HCT116 (cell line): Measurements from ENCODE around the gene PRR3. TPM values are rescaled to one million over a fixed set of nuclear protein-coding genes. Genes with fewer than 3 reads are reported as not detected.

Source experiments
- ATAC-seq: fragments of 200-7000 bp; cut with Tn5 transposase; 2 replicates; pipeline ENCODE4 v1.9.1; 2020; ENCODE audit warnings: mild to moderate bottlenecking, moderate library complexity
- BruUV-seq: library from RNA; stranded (reverse); fragments of 400-500 nt; replicated peaks from 2 replicates; lab custom pipeline; 2021; lab: Mats Ljungman, UMichigan
- CTCF ChIA-PET: fragments of 300-600 bp; sonication (Branson Sonifier 250); formaldehyde crosslinking; loops from one replicate; lab custom pipeline; 2021; ENCODE audit warnings: antibody characterized with exemption; lab: Charles Lee
- POLR2A ChIA-PET: fragments of 300-600, 350-600 bp; sonication (Branson Sonifier 250); formaldehyde crosslinking; loops from one replicate; lab custom pipeline; 2021; ENCODE audit warnings: antibody characterized with exemption; lab: Charles Lee
- RAD21 ChIA-PET, 2 experiments: fragments of 300-600 bp; sonication (Branson Sonifier 250); formaldehyde crosslinking; loops; one replicate each; lab custom pipeline; 2023; ENCODE audit warnings: low total read pairs in 2 of 2; ENCODE audit not compliant: uncharacterized antibody in 2 of 2, unreplicated experiment in 2 of 2, low non-redundant PET in 1 of 2; lab: Charles Lee
- DNase-seq: peaks from one replicate; pipeline ENCODE4 v3.0.0-alpha.2; 2010; ENCODE audit warnings: low read depth, low spot score
- H2AFZ ChIP-seq: fragments of 200-600 bp; shearing (Covaris generic), sonication (generic); 2 replicates; pipeline ENCODE4 v1.6.1; 2017; ENCODE audit warnings: low read depth, mixed run types, mixed read lengths, antibody characterized with exemption, low read length; ENCODE audit not compliant: poor library complexity, severe bottlenecking
- H3K27ac ChIP-seq: 2 replicates; pipeline ENCODE4 v1.5.1; 2012; ENCODE audit warnings: low read depth, low read length
- H3K27me3 ChIP-seq: fragments of 200-600 bp; sonication (generic); 2 replicates; pipeline ENCODE4 v1.6.1; 2016; ENCODE audit warnings: mixed run types, low read length, mixed read lengths; ENCODE audit not compliant: insufficient read depth
- H3K36me3 ChIP-seq, 2 experiments: fragments of 200-500 bp in 1 of 2; fragments of 200-600 bp in 1 of 2; sonication (Bioruptor generic) in 1 of 2; sonication (generic) in 1 of 2; 2 replicates each; pipeline versions ENCODE4 v1.5.1 to v1.6.1; 2014 to 2016; ENCODE audit warnings: low read length in 2 of 2, inconsistent platforms in 1 of 2, mixed read lengths in 1 of 2, mixed run types in 1 of 2; ENCODE audit not compliant: insufficient read depth in 2 of 2, control insufficient read depth in 1 of 2
- H3K4me1 ChIP-seq, 2 experiments: fragments of 200-600 bp in 1 of 2; sonication (generic) in 1 of 2; 2 replicates each; pipeline versions ENCODE4 v1.5.1 to v1.6.1; 2012 to 2017; ENCODE audit warnings: low read length in 2 of 2, inconsistent platforms in 1 of 2, mild to moderate bottlenecking in 1 of 2, mixed read lengths in 1 of 2, mixed run types in 1 of 2, moderate library complexity in 1 of 2; ENCODE audit not compliant: insufficient read depth in 2 of 2, control insufficient read depth in 1 of 2
- H3K4me2 ChIP-seq: fragments of 200-600 bp; sonication (generic); 2 replicates; pipeline ENCODE4 v1.6.1; 2017; ENCODE audit warnings: mixed run types, low read length, mixed read lengths
- H3K4me3 ChIP-seq, 2 experiments: fragments of 200-600 bp in 1 of 2; sonication (generic) in 1 of 2; replicated peaks in 1 of 2; 2 replicates each; pipeline ENCODE4 v1.5.1; 2011 to 2016; ENCODE audit warnings: low read length in 2 of 2, control low read depth in 1 of 2, low read depth in 1 of 2, mild to moderate bottlenecking in 1 of 2, mixed read lengths in 1 of 2, mixed run types in 1 of 2
- H3K79me2 ChIP-seq: fragments of 200-600 bp; sonication (generic); 2 replicates; pipeline ENCODE4 v1.6.1; 2017; ENCODE audit warnings: mild to moderate bottlenecking, mixed run types, low read length, moderate library complexity, mixed read lengths; ENCODE audit not compliant: insufficient read depth
- H3K9ac ChIP-seq: fragments of 200-600 bp; sonication (generic); 2 replicates; pipeline ENCODE4 v1.6.1; 2016; ENCODE audit warnings: low read length, mixed read lengths
- H3K9me2 ChIP-seq: fragments of 200-600 bp; sonication (generic), shearing (Covaris generic); 2 replicates; pipeline ENCODE4 v1.6.1; 2017; ENCODE audit warnings: mixed run types, mild to moderate bottlenecking, moderate library complexity; ENCODE audit not compliant: insufficient read depth
- H3K9me3 ChIP-seq, 2 experiments: fragments of 200-500 bp in 1 of 2; fragments of 200-600 bp in 1 of 2; sonication (Bioruptor generic) in 1 of 2; sonication (generic) in 1 of 2; 2 replicates each; pipeline ENCODE4 v1.6.1; 2014 to 2017; ENCODE audit warnings: low read length in 2 of 2, mixed read lengths in 2 of 2, inconsistent platforms in 1 of 2, low read depth in 1 of 2, mild to moderate bottlenecking in 1 of 2, mixed run types in 1 of 2, moderate library complexity in 1 of 2; ENCODE audit not compliant: control insufficient read depth in 1 of 2, insufficient read depth in 1 of 2
- H4K20me1 ChIP-seq: fragments of 200-600 bp; sonication (generic), shearing (Covaris generic); 2 replicates; pipeline ENCODE4 v1.6.1; 2017; ENCODE audit warnings: mixed run types, mild to moderate bottlenecking, moderate library complexity; ENCODE audit not compliant: insufficient read depth
- ATF3 ChIP-seq: IDR thresholded peaks from 2 replicates; pipeline ENCODE4 v1.6.1; 2012
- CBX3 ChIP-seq: IDR thresholded peaks from 2 replicates; pipeline ENCODE4 v1.6.1; 2012; ENCODE audit warnings: low read depth
- CEBPB ChIP-seq: IDR thresholded peaks from 2 replicates; pipeline ENCODE4 v1.6.1; 2012; ENCODE audit warnings: low read depth
- CTCF ChIP-seq, 3 experiments: fragments of 200-600 bp in 1 of 3; sonication (generic) in 1 of 3; IDR thresholded peaks in 2 of 3; conservative IDR thresholded peaks in 1 of 3; 2 replicates each; pipeline ENCODE4 v1.5.1; 2012 to 2017; ENCODE audit warnings: low read depth in 2 of 3, low read length in 2 of 3, antibody characterized with exemption in 1 of 3, borderline replicate concordance in 1 of 3, control low read depth in 1 of 3, mild to moderate bottlenecking in 1 of 3, mixed read lengths in 1 of 3, mixed run types in 1 of 3, moderate library complexity in 1 of 3; ENCODE audit not compliant: insufficient read depth in 1 of 3
- EGR1 ChIP-seq: IDR thresholded peaks from 2 replicates; pipeline ENCODE4 v1.6.1; 2012; ENCODE audit warnings: low read depth
- ELF1 ChIP-seq: IDR thresholded peaks from 2 replicates; pipeline ENCODE4 v1.6.1; 2012; ENCODE audit warnings: low read depth, borderline replicate concordance
- EZH2 ChIP-seq: fragments of 200-600 bp; sonication (generic); IDR thresholded peaks from 2 replicates; pipeline ENCODE4 v1.6.1; 2017; ENCODE audit warnings: antibody characterized with exemption, mixed run types
- EZH2phosphoT487 ChIP-seq: fragments of 200-600 bp; IDR thresholded peaks from 2 replicates; pipeline ENCODE4 v1.6.1; 2018; ENCODE audit warnings: antibody characterized with exemption, borderline replicate concordance
- FOSL1 ChIP-seq: IDR thresholded peaks from 2 replicates; pipeline ENCODE4 v1.6.1; 2012; ENCODE audit warnings: low read depth
- JUND ChIP-seq: IDR thresholded peaks from 2 replicates; pipeline ENCODE4 v1.6.1; 2012
- MAX ChIP-seq: IDR thresholded peaks from 2 replicates; pipeline ENCODE4 v1.6.1; 2012
- POLR2A ChIP-seq: IDR thresholded peaks from 2 replicates; pipeline ENCODE4 v1.7.0; 2011; ENCODE audit warnings: borderline replicate concordance; ENCODE audit not compliant: insufficient read depth, insufficient read length; ENCODE audit errors: extremely low read depth
- POLR2AphosphoS5 ChIP-seq: IDR thresholded peaks from 2 replicates; pipeline ENCODE4 v1.6.1; 2011; ENCODE audit warnings: mild to moderate bottlenecking, low read depth, low read length, moderate library complexity
- RAD21 ChIP-seq: IDR thresholded peaks from 2 replicates; pipeline ENCODE4 v1.6.1; 2012; ENCODE audit warnings: low read depth, mild to moderate bottlenecking
- REST ChIP-seq: IDR thresholded peaks from 2 replicates; pipeline ENCODE4 v1.6.1; 2012; ENCODE audit warnings: low read depth
- SIN3A ChIP-seq: IDR thresholded peaks from 2 replicates; pipeline ENCODE4 v1.6.1; 2012; ENCODE audit warnings: low read depth
- TCF7L2 ChIP-seq: IDR thresholded peaks from 2 replicates; pipeline ENCODE4 v1.7.0; 2011; ENCODE audit warnings: borderline replicate concordance, inconsistent platforms; ENCODE audit not compliant: insufficient read depth, insufficient read length; ENCODE audit errors: extremely low read depth
- YY1 ChIP-seq: IDR thresholded peaks from 2 replicates; pipeline ENCODE4 v1.6.1; 2011; ENCODE audit warnings: low read length, low read depth, moderate library complexity, mild to moderate bottlenecking; ENCODE audit not compliant: insufficient replicate concordance; ENCODE audit errors: extremely low read depth
- ZBTB33 ChIP-seq: IDR thresholded peaks from 2 replicates; pipeline ENCODE4 v1.6.1; 2011; ENCODE audit warnings: mild to moderate bottlenecking, low read length, moderate library complexity; ENCODE audit not compliant: insufficient replicate concordance; ENCODE audit errors: extremely low read depth
- ZFX ChIP-seq: fragments of 450-650 bp; IDR thresholded peaks from 2 replicates; pipeline ENCODE4 v1.6.1; 2017
- intact Hi-C: fragments of 100-400 bp; cut with micrococcal nuclease; formaldehyde crosslinking; loops from 2 replicates; pipeline ENCODE4 v1.10.0; 2022
- total RNA-seq: library from RNA; stranded (reverse); gene quantifications from one replicate; pipeline ENCODE4 v1.2.1, GENCODE V29; 2021; ENCODE audit not compliant: unreplicated experiment

PRR3 gene
- total RNA-seq, 1 experiment from 2014 or later, result 16.7 TPM

- Histone ChIP-seq H3K4me1 (peaks cover 9 to 29% of the 10 kb centered on the region in 2 experiments), H3K4me3 (peak overlapping the region; percentile 66 to 97), H3K9me2 (no peaks in the 10 kb centered on the region), H3K9me3 (no peaks in the 10 kb centered on the region), H4K20me1 (peaks cover 12% of the 10 kb centered on the region; the same call in 1 of the 2 replicates), H3K79me2 (peaks cover 44% of the 10 kb centered on the region), H2AFZ (peak overlapping the region; percentile 24), H3K9ac (peak overlapping the region; percentile 85), H3K36me3 (peaks cover 2 to 12% of the 10 kb centered on the region in 2 experiments; a peak in 3 of 4 replicates), H3K27ac (no peak overlapping the region), H3K4me2 (peak overlapping the region; percentile 88), H3K27me3 (no peaks in the 10 kb centered on the region)
- intact Hi-C loops, result loop anchor here (1.0 kb wide), 1 partner anchor 14 kb away; the partner anchor contains the start of gene GNL1
- RAD21 ChIA-PET, result no interaction called here
- TF ChIP-seq EZH2phosphoT487 (no peak), FOSL1 (no peak), RAD21 (no peak), POLR2A (no peak), YY1 (no peak), ELF1 (no peak), TCF7L2 (no peak), EGR1 (no peak), CEBPB (no peak), CTCF (IDR thresholded peaks at IDR 0.05 in 2 of 3, conservative IDR thresholded peaks at IDR 0.05 in 1 of 3; ENCODE audit: borderline replicate concordance in 1 of 3, insufficient read depth in 1 of 3, low read depth in 2 of 3, low read length in 2 of 3) (no peak), POLR2AphosphoS5 (no peak), ZBTB33 (no peak), REST (no peak), CBX3 (no peak), JUND (no peak), SIN3A (no peak), EZH2 (no peak), ATF3 (no peak), ZFX (no peak), MAX (no peak)
- POLR2A ChIA-PET, result interaction anchor here (0.5 to 1.1 kb wide), 6 partner anchors 9 to 45 kb away, joined by 3 to 12 read pairs (median 5); partner anchors contain the start of genes GNL1 and PRR3
- ATAC-seq (peak; percentile 10), DNase-seq (no peak)
- CTCF ChIA-PET, result interaction anchor here (0.7 to 1.3 kb wide), 2 partner anchors 26 to 29 kb away, joined by 3 to 6 read pairs; no protein-coding TSS in a partner anchor
- BruUV-seq, result TSS peak; percentile 84
These were observed 13.6 kb downstream of the PRR3 start for GRCh38 chr6:30570740-30571074.
